Measurements from ENCODE around the gene ABHD17B. TPM values are rescaled to one million over a fixed set of nuclear protein-coding genes. Genes with fewer than 3 reads are reported as not detected.

ABHD17B gene
- total RNA-seq, 1 experiment from 2014 or later: 11.6 TPM

DNA sequence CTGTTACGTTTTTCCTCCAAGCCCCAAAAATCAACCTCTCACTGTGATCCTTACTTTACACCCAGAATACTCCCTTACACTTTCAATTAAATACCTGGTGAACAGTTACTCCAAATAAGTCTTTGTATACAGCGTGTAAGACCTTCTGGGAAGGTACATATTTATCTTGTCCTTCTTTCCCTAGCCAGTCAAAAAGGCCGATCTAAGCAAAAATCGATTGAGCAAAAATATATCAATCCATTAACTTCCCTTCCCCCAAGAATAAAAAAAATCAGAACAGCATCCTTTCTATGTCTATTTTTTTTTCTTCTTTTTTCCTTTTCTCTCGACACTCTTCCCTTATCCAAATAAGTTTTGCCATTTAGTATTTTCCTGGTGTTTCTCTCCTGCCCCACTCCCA is 71.3 kb downstream of the ABHD17B start:
- Histone ChIP-seq H3F3A (ENCODE audit: low read length, unreplicated experiment) (no peaks in the 10 kb centered on the region), H3K4me2 (ENCODE audit: low read length) (no peak overlapping the region)
- POLR2A ChIA-PET (ENCODE audit: unreplicated experiment): no interaction called here

DNA sequence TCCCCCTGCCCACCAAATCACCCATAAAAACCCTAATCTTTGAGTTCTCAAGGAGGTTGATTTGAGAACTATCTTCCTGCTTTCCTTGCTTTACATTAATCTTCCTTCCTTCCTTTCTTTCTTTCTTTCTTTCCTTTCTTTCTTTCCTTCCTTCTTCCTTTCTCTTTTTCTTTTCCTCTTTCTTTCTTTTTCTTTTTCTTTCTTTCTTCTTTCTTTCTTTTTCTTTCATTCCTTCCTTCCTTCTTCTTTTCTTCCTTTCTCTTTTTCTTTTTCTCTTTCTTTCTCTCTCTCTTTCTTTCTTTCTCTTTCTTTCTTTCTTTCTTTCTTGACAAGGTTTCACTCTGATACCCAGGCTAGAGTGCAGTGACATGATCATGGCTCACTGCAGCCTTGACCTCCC is 75.4 kb downstream of the ABHD17B start:
- POLR2A ChIA-PET (ENCODE audit: unreplicated experiment): no interaction called here
- H3K9me3 ChIP-seq (ENCODE audit: low read length): peaks cover 7% of the 10 kb centered on the region; the same call in 1 of the 2 replicates

More for the DNA sequence above, 71.3 kb downstream of the ABHD17B start:
- Histone ChIP-seq H3K9me2 (replicated peaks; ENCODE audit: low read length) (no peaks in the 10 kb centered on the region), H3K4me3 (ENCODE audit: low read length) (no peak overlapping the region), H4K20me1 (ENCODE audit: low read length) (no peaks in the 10 kb centered on the region), H3K4me1 (ENCODE audit: insufficient read depth, low read length) (no peaks in the 10 kb centered on the region), H3K9me3 (ENCODE audit: low read length) (no peaks in the 10 kb centered on the region), H3K27ac (ENCODE audit: low read length) (no peak overlapping the region), H3K36me3 (ENCODE audit: low read depth, low read length) (no peaks in the 10 kb centered on the region), H2AFZ (ENCODE audit: low read length) (no peak overlapping the region), H3K9ac (ENCODE audit: low read length) (no peak overlapping the region), H3K79me2 (ENCODE audit: low read length) (no peaks in the 10 kb centered on the region), H3K27me3 (ENCODE audit: low read length) (no peaks in the 10 kb centered on the region)
- no TSS peak for BruUV-seq (replicated peaks)
- ATAC-seq (no peak), DNase-seq (no peak)
- intact Hi-C loops (cut with micrococcal nuclease): no loop called here
- CTCF ChIA-PET: no interaction called here
- TF ChIP-seq, protein P1, sequence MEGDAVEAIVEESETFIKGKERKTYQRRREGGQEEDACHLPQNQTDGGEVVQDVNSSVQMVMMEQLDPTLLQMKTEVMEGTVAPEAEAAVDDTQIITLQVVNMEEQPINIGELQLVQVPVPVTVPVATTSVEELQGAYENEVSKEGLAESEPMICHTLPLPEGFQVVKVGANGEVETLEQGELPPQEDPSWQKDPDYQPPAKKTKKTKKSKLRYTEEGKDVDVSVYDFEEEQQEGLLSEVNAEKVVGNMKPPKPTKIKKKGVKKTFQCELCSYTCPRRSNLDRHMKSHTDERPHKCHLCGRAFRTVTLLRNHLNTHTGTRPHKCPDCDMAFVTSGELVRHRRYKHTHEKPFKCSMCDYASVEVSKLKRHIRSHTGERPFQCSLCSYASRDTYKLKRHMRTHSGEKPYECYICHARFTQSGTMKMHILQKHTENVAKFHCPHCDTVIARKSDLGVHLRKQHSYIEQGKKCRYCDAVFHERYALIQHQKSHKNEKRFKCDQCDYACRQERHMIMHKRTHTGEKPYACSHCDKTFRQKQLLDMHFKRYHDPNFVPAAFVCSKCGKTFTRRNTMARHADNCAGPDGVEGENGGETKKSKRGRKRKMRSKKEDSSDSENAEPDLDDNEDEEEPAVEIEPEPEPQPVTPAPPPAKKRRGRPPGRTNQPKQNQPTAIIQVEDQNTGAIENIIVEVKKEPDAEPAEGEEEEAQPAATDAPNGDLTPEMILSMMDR (conservative IDR thresholded peaks at IDR 0.05; ENCODE audit: low read depth, low read length): no peak
- TF ChIP-seq EZH2phosphoT487 (IDR thresholded peaks at IDR 0.05; ENCODE audit: borderline replicate concordance, low read length): no peak
- no peak for TF ChIP-seq EZH2 (IDR thresholded peaks at IDR 0.05; ENCODE audit: low read length, unreplicated experiment)

DNA sequence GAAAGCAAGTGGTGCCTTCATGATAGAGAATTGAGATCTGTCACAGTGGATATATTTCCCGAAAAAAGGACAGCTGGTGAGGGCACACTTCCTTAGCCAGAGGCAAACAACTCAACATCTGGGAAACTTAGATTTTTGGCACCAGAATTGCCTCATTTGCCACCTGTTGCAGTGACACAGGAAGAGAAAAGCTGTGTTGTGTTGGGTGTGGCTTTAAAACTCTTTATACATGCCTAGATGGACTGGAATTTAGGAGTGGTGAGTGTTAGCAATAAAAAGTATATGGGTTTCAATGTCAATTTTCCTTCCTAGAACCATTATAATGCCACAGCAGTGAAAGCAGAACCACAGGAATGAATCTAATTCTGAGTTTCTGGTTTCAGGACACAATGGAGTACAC is 80.1 kb downstream of the ABHD17B start:
- no TSS peak for BruUV-seq (replicated peaks)
- H2AFZ ChIP-seq (ENCODE audit: low read length): no peak overlapping the region
- DNase-seq (peak; percentile 53), ATAC-seq (peak; percentile 84)
- H3F3A ChIP-seq (ENCODE audit: low read length, unreplicated experiment): no peaks in the 10 kb centered on the region
- H4K20me1 ChIP-seq (ENCODE audit: low read length): no peaks in the 10 kb centered on the region
- no peak overlapping the region for H3K4me3 ChIP-seq (ENCODE audit: low read length)
- H3K9ac ChIP-seq (ENCODE audit: low read length): no peak overlapping the region
- peaks cover 7% of the 10 kb centered on the region; the same call in 1 of the 2 replicates for H3K4me1 ChIP-seq (ENCODE audit: insufficient read depth, low read length)
- ChIA-PET CTCF (interaction anchor here (0.5 kb wide), 1 partner anchor 118 kb away, joined by 3 read pairs; no protein-coding TSS in a partner anchor), POLR2A (ENCODE audit: unreplicated experiment) (no interaction called here)
- H3K27me3 ChIP-seq (ENCODE audit: low read length): no peaks in the 10 kb centered on the region
- no peaks in the 10 kb centered on the region for H3K9me2 ChIP-seq (replicated peaks; ENCODE audit: low read length)
- H3K4me2 ChIP-seq (ENCODE audit: low read length): no peak overlapping the region
- intact Hi-C loops (cut with micrococcal nuclease): no loop called here
- TF ChIP-seq, protein P1 (conservative IDR thresholded peaks at IDR 0.05; ENCODE audit: low read depth, low read length): no peak
- TF ChIP-seq EZH2 (IDR thresholded peaks at IDR 0.05; ENCODE audit: low read length, unreplicated experiment) (no peak), EZH2phosphoT487 (IDR thresholded peaks at IDR 0.05; ENCODE audit: borderline replicate concordance, low read length) (no peak)
- H3K27ac ChIP-seq (ENCODE audit: low read length): no peak overlapping the region
- H3K79me2 ChIP-seq (ENCODE audit: low read length): no peaks in the 10 kb centered on the region
- peaks cover 7% of the 10 kb centered on the region; the same call in 1 of the 2 replicates for H3K9me3 ChIP-seq (ENCODE audit: low read length)
- H3K36me3 ChIP-seq (ENCODE audit: low read depth, low read length): no peaks in the 10 kb centered on the region

More for the DNA sequence above, 75.4 kb downstream of the ABHD17B start:
- H3K4me2 ChIP-seq (ENCODE audit: low read length): no peak overlapping the region
- H3K79me2 ChIP-seq (ENCODE audit: low read length): no peaks in the 10 kb centered on the region
- DNase-seq (no peak), ATAC-seq (no peak)
- H3F3A ChIP-seq (ENCODE audit: low read length, unreplicated experiment): no peaks in the 10 kb centered on the region
- intact Hi-C loops (cut with micrococcal nuclease): no loop called here
- H3K27me3 ChIP-seq (ENCODE audit: low read length): no peaks in the 10 kb centered on the region
- H3K9ac ChIP-seq (ENCODE audit: low read length): no peak overlapping the region
- no peaks in the 10 kb centered on the region for H3K36me3 ChIP-seq (ENCODE audit: low read depth, low read length)
- H3K9me2 ChIP-seq (replicated peaks; ENCODE audit: low read length): no peaks in the 10 kb centered on the region
- CTCF ChIA-PET: interaction anchor here (0.6 kb wide), 1 partner anchor 11 kb away, joined by 3 read pairs; no protein-coding TSS in a partner anchor
- TF ChIP-seq EZH2 (IDR thresholded peaks at IDR 0.05; ENCODE audit: low read length, unreplicated experiment) (no peak), EZH2phosphoT487 (IDR thresholded peaks at IDR 0.05; ENCODE audit: borderline replicate concordance, low read length) (no peak)
- TF ChIP-seq, protein P1 (conservative IDR thresholded peaks at IDR 0.05; ENCODE audit: low read depth, low read length): no peak
- no peak overlapping the region for H2AFZ ChIP-seq (ENCODE audit: low read length)
- no peaks in the 10 kb centered on the region for H4K20me1 ChIP-seq (ENCODE audit: low read length)
- no peak overlapping the region for H3K27ac ChIP-seq (ENCODE audit: low read length)
- H3K4me1 ChIP-seq (ENCODE audit: insufficient read depth, low read length): 0 out of 2 replicates have a peak, but pooled peaks cover 3% of the 10 kb centered on the region
- no TSS peak for BruUV-seq (replicated peaks)
- no peak overlapping the region for H3K4me3 ChIP-seq (ENCODE audit: low read length)
